Common myeloid progenitor, CD34-positive (primary cell): ENCODE results near the gene AFG1L.

Source experiments
- CTCF ChIA-PET: fragments of 350-600 bp; sonication (Branson Sonifier 250); formaldehyde crosslinking; loops from one replicate; lab custom pipeline; 2021; ENCODE audit warnings: antibody characterized with exemption; lab: Charles Lee
- POLR2A ChIA-PET: fragments of 350-600 bp; sonication (Branson Sonifier 250); formaldehyde crosslinking; loops from one replicate; lab custom pipeline; 2021; ENCODE audit warnings: antibody characterized with exemption; lab: Charles Lee
- DNase-seq, 3 donors: peaks; one replicate each; pipeline versions ENCODE4 v3.0.0 to v3.0.0-alpha.2; 2013
- H3K27ac ChIP-seq, 2 experiments: 1 replicate in 1 of 2; 2 replicates in 1 of 2; pipeline ENCODE4 v1.7.0; 2013; ENCODE audit warnings: inconsistent platforms in 2 of 2, low read length in 2 of 2, mild to moderate bottlenecking in 2 of 2, low read depth in 1 of 2, moderate library complexity in 1 of 2; ENCODE audit not compliant: severe bottlenecking in 2 of 2, insufficient read depth in 1 of 2, poor library complexity in 1 of 2
- H3K27me3 ChIP-seq, 5 experiments: replicated peaks in 2 of 5; 1 replicate in 3 of 5; 2 replicates in 2 of 5; pipeline versions ENCODE4 v1.6.1 to v1.7.0; 2013; ENCODE audit warnings: low read length in 4 of 5, mild to moderate bottlenecking in 2 of 5, moderate library complexity in 2 of 5, inconsistent platforms in 1 of 5; ENCODE audit not compliant: insufficient read depth in 5 of 5, control insufficient read depth in 4 of 5
- H3K36me3 ChIP-seq, 4 experiments: 1 replicate in 2 of 4; 2 replicates in 2 of 4; pipeline versions ENCODE4 v1.6.1 to v1.7.0; 2013; ENCODE audit warnings: low read length in 3 of 4, control low read depth in 1 of 4, mild to moderate bottlenecking in 1 of 4; ENCODE audit not compliant: control insufficient read depth in 4 of 4, insufficient read depth in 4 of 4
- H3K4me1 ChIP-seq, 4 experiments: 1 replicate in 3 of 4; 2 replicates in 1 of 4; pipeline versions ENCODE4 v1.6.1 to v1.7.1; 2013; ENCODE audit warnings: low read length in 3 of 4, mild to moderate bottlenecking in 3 of 4, control low read depth in 1 of 4, inconsistent platforms in 1 of 4, moderate library complexity in 1 of 4; ENCODE audit not compliant: control insufficient read depth in 4 of 4, insufficient read depth in 4 of 4; ENCODE audit errors: control extremely low read depth in 1 of 4
- H3K4me3 ChIP-seq, 7 experiments: 1 replicate in 4 of 7; 2 replicates in 3 of 7; pipeline versions ENCODE4 v1.5.1 to v1.7.0; 2013; ENCODE audit warnings: mild to moderate bottlenecking in 7 of 7, low read length in 6 of 7, moderate library complexity in 6 of 7, inconsistent platforms in 2 of 7, low read depth in 2 of 7, control low read depth in 1 of 7; ENCODE audit not compliant: insufficient read depth in 4 of 7, control insufficient read depth in 1 of 7; ENCODE audit errors: extremely low read depth in 1 of 7
- H3K9me3 ChIP-seq, 5 experiments: 1 replicate in 4 of 5; 2 replicates in 1 of 5; pipeline versions ENCODE4 v1.6.1 to v1.7.1; 2013; ENCODE audit warnings: low read length in 4 of 5, mild to moderate bottlenecking in 2 of 5, inconsistent platforms in 1 of 5, low read depth in 1 of 5, moderate library complexity in 1 of 5; ENCODE audit not compliant: control insufficient read depth in 4 of 5, insufficient read depth in 2 of 5; ENCODE audit errors: control extremely low read depth in 1 of 5
- WGBS: methylation state at CpG from one replicate; pipeline ENCODE4 v1.1.5; 2013; ENCODE audit not compliant: insufficient coverage; 5-methylcytosine and 5-hydroxymethylcytosine counted together

Gene AFG1L

GRCh38 chr6:108564178-108564577 is 269.3 kb downstream of the AFG1L start:
- DNase-seq: no peak

GRCh38 chr6:108565091-108565766 is 270.4 kb downstream of the AFG1L start:
- ChIA-PET POLR2A (no interaction called here), CTCF (interaction anchor here (1.1 to 2.5 kb wide), 6 partner anchors 10 to 271 kb away, joined by 3 to 11 read pairs (median 4); no protein-coding TSS in a partner anchor)
- Histone ChIP-seq H3K4me3 (peak overlapping the region in 3 of 7 experiments; percentile 21 to 37 (median 28)), H3K36me3 (peaks cover 10 to 34% (median 17%) of the 10 kb centered on the region in 4 experiments), H3K27ac (peak overlapping the region in 1 of 2 experiments; percentile 72), H3K27me3 (no peaks in the 10 kb centered on the region), H3K9me3 (no peaks in the 10 kb centered on the region), H3K4me1 (peaks cover 35 to 54% (median 46%) of the 10 kb centered on the region in 4 experiments)
- peak; percentile 60 to 91 (median 84) for DNase-seq
- WGBS: no CpG with 5 or more reads among the region's 4 CpGs

More at GRCh38 chr6:108564178-108564577, 269.3 kb downstream of the AFG1L start:
- WGBS: no CpG with 5 or more reads among the region's 3 CpGs
- Histone ChIP-seq H3K27me3 (no peaks in the 10 kb centered on the region), H3K27ac (no peak overlapping the region), H3K4me3 (no peak overlapping the region), H3K4me1 (peaks cover 35 to 56% (median 47%) of the 10 kb centered on the region in 4 experiments), H3K9me3 (no peaks in the 10 kb centered on the region), H3K36me3 (peaks cover 9 to 24% (median 13%) of the 10 kb centered on the region in 4 experiments)
- POLR2A ChIA-PET: no interaction called here
- CTCF ChIA-PET: interaction anchor here (0.7 to 1.4 kb wide), 4 partner anchors 8 to 281 kb away, joined by 3 read pairs; no protein-coding TSS in a partner anchor

- ChIA-PET POLR2A (interaction anchor here (0.6 kb wide), 1 partner anchor 321 kb away, joined by 3 read pairs; no protein-coding TSS in a partner anchor), CTCF (interaction anchor here (0.6 to 2.5 kb wide), 8 partner anchors 9 to 501 kb away, joined by 3 to 11 read pairs (median 4); no protein-coding TSS in a partner anchor)
- H3K36me3 ChIP-seq: peaks cover 13 to 36% (median 21%) of the 10 kb centered on the region in 4 experiments
- peak overlapping the region in 1 of 7 experiments; percentile 37 for H3K4me3 ChIP-seq
- H3K27ac ChIP-seq: peak overlapping the region in 1 of 2 experiments; percentile 72
- H3K4me1 ChIP-seq: peaks cover 35 to 54% (median 45%) of the 10 kb centered on the region in 4 experiments
- DNase-seq: peak; percentile 81 to 91 (median 90)
- WGBS: 0% methylated on average over 1 of the region's 4 CpGs
- H3K9me3 ChIP-seq: no peaks in the 10 kb centered on the region
- H3K27me3 ChIP-seq: no peaks in the 10 kb centered on the region
Observed at GRCh38 chr6:108565893-108566292, 271.0 kb downstream of the AFG1L start.

- peak overlapping the region in 1 of 2 experiments; percentile 72 for H3K27ac ChIP-seq
- ChIA-PET CTCF (interaction anchor here (0.6 to 2.5 kb wide), 11 partner anchors 9 to 505 kb away, joined by 3 to 11 read pairs (median 4); no protein-coding TSS in a partner anchor), POLR2A (interaction anchor here (0.6 kb wide), 1 partner anchor 321 kb away, joined by 3 read pairs; no protein-coding TSS in a partner anchor)
- H3K4me3 ChIP-seq: no peak overlapping the region
- H3K27me3 ChIP-seq: no peaks in the 10 kb centered on the region
- H3K9me3 ChIP-seq: no peaks in the 10 kb centered on the region
- peaks cover 15 to 37% (median 23%) of the 10 kb centered on the region in 4 experiments for H3K36me3 ChIP-seq
- no peak for DNase-seq
- peaks cover 35 to 54% (median 45%) of the 10 kb centered on the region in 4 experiments for H3K4me1 ChIP-seq
Observed at GRCh38 chr6:108566406-108566805, 271.6 kb downstream of the AFG1L start.

GRCh38 chr6:108568101-108568500 is 273.2 kb downstream of the AFG1L start:
- 75% methylated on average over 2 of the region's 5 CpGs for WGBS
- CTCF ChIA-PET: interaction anchor here (0.6 to 1.8 kb wide), 9 partner anchors 9 to 503 kb away, joined by 3 to 4 read pairs (median 4); no protein-coding TSS in a partner anchor

GRCh38 chr6:108568551-108569305 is 273.9 kb downstream of the AFG1L start:
- POLR2A ChIA-PET: no interaction called here
- H3K27me3 ChIP-seq: no peaks in the 10 kb centered on the region
- H3K9me3 ChIP-seq: no peaks in the 10 kb centered on the region
- peaks cover 19 to 33% (median 31%) of the 10 kb centered on the region in 4 experiments for H3K4me1 ChIP-seq
- H3K36me3 ChIP-seq: peaks cover 15 to 49% (median 34%) of the 10 kb centered on the region in 4 experiments
- CTCF ChIA-PET: interaction anchor here (0.6 to 1.5 kb wide), 9 partner anchors 9 to 278 kb away, joined by 3 to 4 read pairs (median 3); no protein-coding TSS in a partner anchor
- H3K4me3 ChIP-seq: no peak overlapping the region
- WGBS: 100% methylated on average over 2 of the region's 3 CpGs
- H3K27ac ChIP-seq: no peak overlapping the region
- DNase-seq: no peak

More at GRCh38 chr6:108568101-108568500, 273.2 kb downstream of the AFG1L start:
- Histone ChIP-seq H3K27me3 (no peaks in the 10 kb centered on the region), H3K4me1 (peaks cover 19 to 38% (median 35%) of the 10 kb centered on the region in 4 experiments), H3K9me3 (no peaks in the 10 kb centered on the region), H3K27ac (no peak overlapping the region), H3K4me3 (no peak overlapping the region), H3K36me3 (peaks cover 15 to 47% (median 32%) of the 10 kb centered on the region in 4 experiments)
- DNase-seq: no peak
- POLR2A ChIA-PET: no interaction called here
